ENCODE measurements around the gene PFKP.

DNA sequence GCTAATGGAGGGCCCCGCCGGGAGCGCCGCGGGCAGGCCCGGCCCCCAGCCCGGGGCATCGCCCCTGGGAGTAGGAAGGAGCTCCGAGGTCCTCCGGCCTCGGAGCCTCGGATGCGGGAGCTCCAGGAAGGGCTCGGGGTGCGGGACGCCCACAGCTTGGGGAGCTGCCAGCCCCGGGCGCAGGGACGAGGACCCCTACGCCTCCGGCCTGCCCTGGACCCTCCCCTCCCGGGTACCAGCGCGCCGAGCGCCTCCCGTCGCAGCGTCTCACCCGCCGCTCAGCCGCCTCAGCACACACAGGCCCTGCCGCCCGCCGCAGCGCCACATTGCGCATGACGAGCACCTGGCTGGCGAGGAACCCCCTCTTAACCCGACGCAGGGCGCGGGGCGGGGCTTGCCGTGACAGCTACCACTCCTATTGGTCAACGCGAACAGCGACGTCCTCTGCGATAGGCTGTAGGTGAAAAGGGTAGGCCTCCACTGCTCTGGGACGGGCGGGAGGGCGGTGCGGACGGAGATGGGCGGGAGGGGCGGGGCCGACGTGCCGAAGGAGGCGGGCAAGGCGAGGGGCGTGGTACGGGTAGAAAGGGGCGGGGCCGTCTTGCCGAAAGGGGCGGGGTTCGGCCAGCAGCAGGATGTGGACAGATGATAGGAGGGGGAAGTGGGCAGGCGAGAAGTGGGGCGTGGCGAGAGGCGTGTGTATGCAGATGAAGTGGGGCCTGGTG is 105.3 kb downstream of the PFKP start, which contains the start of gene PITRM1:
- TF ChIP-seq CTCF (IDR thresholded peaks at IDR 0.05; ENCODE audit: low read depth, low read length) (no peak), EZH2phosphoT487 (IDR thresholded peaks at IDR 0.05; ENCODE audit: low read depth) (no peak)

Measured in OCI-LY3 (cell line).